HepG2 (cell line): Measurements from ENCODE around the gene MGLL.

Experiments
- POLR2A ChIP-seq, 2 experiments: IDR thresholded peaks; 2 replicates each; pipeline ENCODE4 v1.6.1; 2011; ENCODE audit warnings: low read depth in 2 of 2, low read length in 2 of 2, mild to moderate bottlenecking in 1 of 2, moderate library complexity in 1 of 2; ENCODE audit not compliant: insufficient read depth in 1 of 2
- ZNF253 ChIP-seq: sonication (generic); formaldehyde crosslinking; IDR thresholded peaks from 2 replicates; pipeline ENCODE4 v1.8.0; 2022; ENCODE audit warnings: mild to moderate bottlenecking, missing genetic modification reagents, borderline replicate concordance
- ZNF605 ChIP-seq: sonication (generic); formaldehyde crosslinking; IDR thresholded peaks from 2 replicates; pipeline ENCODE4 v1.8.0; 2022; ENCODE audit warnings: mild to moderate bottlenecking, missing genetic modification reagents

GRCh38 chr3:127824151-127824825, 2.0 kb upstream of the MGLL start:
- TF ChIP-seq ZNF605: no peak
- no peak for TF ChIP-seq ZNF253 (CRISPR knock-in tag)
- no peak for TF ChIP-seq POLR2A (IDR thresholded peaks at IDR 0.05; ENCODE audit: insufficient read depth in 1 of 2, low read depth in 2 of 2, low read length in 2 of 2)
